ENCODE results near the gene ZNF727.
"Not testable (repeated sequence)": the region's sequence is repeated elsewhere in the genome, so short reads cannot be mapped to it uniquely, and the experiment has no call there.

The ZNF727 gene

DNA sequence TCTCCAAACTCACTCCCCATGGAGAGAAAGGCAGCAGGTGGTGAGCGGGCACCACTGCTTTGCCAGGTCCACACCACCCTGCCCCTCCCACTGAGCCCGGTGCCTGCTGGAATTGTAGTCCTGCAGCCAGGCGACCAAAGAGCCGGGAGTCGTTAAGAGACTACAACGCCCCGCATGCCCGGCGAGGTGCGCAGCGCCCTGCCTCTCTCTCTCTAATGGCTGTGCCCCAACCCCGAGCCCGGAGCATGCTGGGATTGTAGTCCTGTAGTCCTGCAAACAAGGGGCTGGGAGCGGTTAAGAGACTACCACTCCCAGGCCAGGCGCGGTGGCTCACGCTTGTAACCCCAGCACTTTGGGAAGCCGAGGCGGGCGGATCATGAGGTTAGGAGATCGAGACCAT lies 8.1 kb upstream of the ZNF727 start:
- Histone ChIP-seq H3K27ac (replicated peaks) (no peak overlapping the region), H3K4me3 (replicated peaks; ENCODE audit: insufficient read depth, low read length) (no peak overlapping the region), H3K27me3 (ENCODE audit: insufficient read depth, poor library complexity, severe bottlenecking) (no peaks in the 10 kb centered on the region)
- TF ChIP-seq POLR2AphosphoS5 (IDR thresholded peaks at IDR 0.05; ENCODE audit: low read depth): no peak
- TF ChIP-seq, protein P1, sequence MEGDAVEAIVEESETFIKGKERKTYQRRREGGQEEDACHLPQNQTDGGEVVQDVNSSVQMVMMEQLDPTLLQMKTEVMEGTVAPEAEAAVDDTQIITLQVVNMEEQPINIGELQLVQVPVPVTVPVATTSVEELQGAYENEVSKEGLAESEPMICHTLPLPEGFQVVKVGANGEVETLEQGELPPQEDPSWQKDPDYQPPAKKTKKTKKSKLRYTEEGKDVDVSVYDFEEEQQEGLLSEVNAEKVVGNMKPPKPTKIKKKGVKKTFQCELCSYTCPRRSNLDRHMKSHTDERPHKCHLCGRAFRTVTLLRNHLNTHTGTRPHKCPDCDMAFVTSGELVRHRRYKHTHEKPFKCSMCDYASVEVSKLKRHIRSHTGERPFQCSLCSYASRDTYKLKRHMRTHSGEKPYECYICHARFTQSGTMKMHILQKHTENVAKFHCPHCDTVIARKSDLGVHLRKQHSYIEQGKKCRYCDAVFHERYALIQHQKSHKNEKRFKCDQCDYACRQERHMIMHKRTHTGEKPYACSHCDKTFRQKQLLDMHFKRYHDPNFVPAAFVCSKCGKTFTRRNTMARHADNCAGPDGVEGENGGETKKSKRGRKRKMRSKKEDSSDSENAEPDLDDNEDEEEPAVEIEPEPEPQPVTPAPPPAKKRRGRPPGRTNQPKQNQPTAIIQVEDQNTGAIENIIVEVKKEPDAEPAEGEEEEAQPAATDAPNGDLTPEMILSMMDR (IDR thresholded peaks at IDR 0.05; ENCODE audit: insufficient read depth, low read length): no peak
- no peak for TF ChIP-seq GABPA (IDR thresholded peaks at IDR 0.05; ENCODE audit: low read depth)
- TF ChIP-seq REST (IDR thresholded peaks at IDR 0.05; ENCODE audit: insufficient replicate concordance, low read depth): no peak
- TF ChIP-seq SPI1 (IDR thresholded peaks at IDR 0.05; ENCODE audit: borderline replicate concordance, low read depth): no peak
- no peak for DNase-seq (ENCODE audit: low read depth in 1 of 2, low spot score in 1 of 2)

GRCh38 chr7:64046041-64046389 lies 781 bp downstream of the ZNF727 start:
- H3K27me3 ChIP-seq (ENCODE audit: insufficient read depth, poor library complexity, severe bottlenecking): no peaks in the 10 kb centered on the region
- no peak for DNase-seq (ENCODE audit: low read depth in 1 of 2, low spot score in 1 of 2)
- H3K4me3 ChIP-seq (replicated peaks; ENCODE audit: insufficient read depth, low read length): no peak overlapping the region
- TF ChIP-seq, protein P1 (IDR thresholded peaks at IDR 0.05; ENCODE audit: insufficient read depth, low read length): no peak
- no peak for TF ChIP-seq GABPA (IDR thresholded peaks at IDR 0.05; ENCODE audit: low read depth)
- TF ChIP-seq SPI1 (IDR thresholded peaks at IDR 0.05; ENCODE audit: borderline replicate concordance, low read depth): no peak
- TF ChIP-seq POLR2AphosphoS5 (IDR thresholded peaks at IDR 0.05; ENCODE audit: low read depth): no peak
- no peak for TF ChIP-seq REST (IDR thresholded peaks at IDR 0.05; ENCODE audit: insufficient replicate concordance, low read depth)
- no peak overlapping the region for H3K27ac ChIP-seq (replicated peaks)

DNA sequence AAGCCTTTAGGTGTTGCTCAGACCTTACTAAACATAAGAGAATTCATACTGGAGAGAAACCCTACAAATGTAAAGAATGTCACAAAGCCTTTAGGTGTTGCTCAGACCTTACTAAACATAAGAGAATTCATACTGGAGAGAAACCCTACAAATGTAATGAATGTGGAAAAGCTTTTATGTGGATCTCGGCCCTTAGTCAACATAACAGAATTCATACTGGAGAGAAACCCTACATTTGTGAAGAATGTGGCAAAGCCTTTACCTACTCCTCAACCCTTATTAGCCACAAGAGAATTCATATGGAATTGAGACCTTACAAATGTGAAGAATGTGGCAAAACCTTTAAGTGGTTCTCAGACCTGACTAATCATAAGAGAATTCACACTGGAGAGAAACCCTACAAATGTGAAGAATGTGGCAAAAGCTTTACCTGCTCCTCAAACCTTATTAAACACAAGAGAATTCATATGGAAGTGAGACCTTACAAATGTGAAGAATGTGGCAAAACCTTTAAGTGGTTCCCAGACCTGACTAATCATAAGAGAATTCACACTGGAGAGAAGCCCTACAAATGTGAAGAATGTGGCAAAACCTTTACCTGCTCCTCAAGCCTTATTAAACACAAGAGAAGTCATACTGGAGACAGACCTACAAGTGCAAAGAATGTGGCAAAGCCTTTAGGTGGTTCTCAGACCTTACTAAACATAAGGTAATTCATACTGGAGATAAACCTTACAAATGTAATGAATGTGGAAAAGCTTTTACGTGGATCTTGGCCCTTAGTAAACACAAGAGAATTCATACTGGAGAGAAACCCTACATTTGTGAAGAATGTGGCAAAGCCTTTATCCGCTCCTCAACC lies 32.8 kb downstream of the ZNF727 start:
- H3K4me3 ChIP-seq (replicated peaks; ENCODE audit: insufficient read depth, low read length): not testable (repeated sequence)

DNA sequence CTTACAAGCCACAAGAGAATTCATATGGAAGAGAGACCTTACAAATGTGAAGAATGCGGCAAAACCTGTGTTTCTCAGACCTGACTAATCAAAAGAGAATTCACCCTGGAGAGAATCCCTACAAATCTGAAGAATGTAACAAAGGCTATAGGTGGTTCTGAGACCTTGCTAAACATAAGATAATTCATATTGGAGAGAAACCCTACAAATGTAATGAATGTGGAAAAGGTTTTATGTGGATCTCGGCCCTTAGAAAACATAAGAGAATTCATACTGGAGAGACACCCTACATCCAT lies 33.4 kb downstream of the ZNF727 start:
- no peak for TF ChIP-seq REST (IDR thresholded peaks at IDR 0.05; ENCODE audit: insufficient replicate concordance, low read depth)
- Histone ChIP-seq H3K27me3 (ENCODE audit: insufficient read depth, poor library complexity, severe bottlenecking) (no peaks in the 10 kb centered on the region), H3K27ac (replicated peaks) (no peak overlapping the region), H3K4me3 (replicated peaks; ENCODE audit: insufficient read depth, low read length) (no peak overlapping the region)
- DNase-seq (ENCODE audit: low read depth in 1 of 2, low spot score in 1 of 2): no peak

More for the DNA sequence above, 32.8 kb downstream of the ZNF727 start:
- H3K27ac ChIP-seq (replicated peaks); H3K27me3 ChIP-seq (ENCODE audit: insufficient read depth, poor library complexity, severe bottlenecking); DNase-seq (ENCODE audit: low read depth in 1 of 2, low spot score in 1 of 2): not testable (repeated sequence)
